ENCODE measurements around the gene MDM1. TPM values are rescaled to one million over a fixed set of nuclear protein-coding genes. Genes with fewer than 3 reads are reported as not detected.

The MDM1 gene
- total RNA-seq, 1 donor from 2014 or later, result 24.7 TPM

DNA sequence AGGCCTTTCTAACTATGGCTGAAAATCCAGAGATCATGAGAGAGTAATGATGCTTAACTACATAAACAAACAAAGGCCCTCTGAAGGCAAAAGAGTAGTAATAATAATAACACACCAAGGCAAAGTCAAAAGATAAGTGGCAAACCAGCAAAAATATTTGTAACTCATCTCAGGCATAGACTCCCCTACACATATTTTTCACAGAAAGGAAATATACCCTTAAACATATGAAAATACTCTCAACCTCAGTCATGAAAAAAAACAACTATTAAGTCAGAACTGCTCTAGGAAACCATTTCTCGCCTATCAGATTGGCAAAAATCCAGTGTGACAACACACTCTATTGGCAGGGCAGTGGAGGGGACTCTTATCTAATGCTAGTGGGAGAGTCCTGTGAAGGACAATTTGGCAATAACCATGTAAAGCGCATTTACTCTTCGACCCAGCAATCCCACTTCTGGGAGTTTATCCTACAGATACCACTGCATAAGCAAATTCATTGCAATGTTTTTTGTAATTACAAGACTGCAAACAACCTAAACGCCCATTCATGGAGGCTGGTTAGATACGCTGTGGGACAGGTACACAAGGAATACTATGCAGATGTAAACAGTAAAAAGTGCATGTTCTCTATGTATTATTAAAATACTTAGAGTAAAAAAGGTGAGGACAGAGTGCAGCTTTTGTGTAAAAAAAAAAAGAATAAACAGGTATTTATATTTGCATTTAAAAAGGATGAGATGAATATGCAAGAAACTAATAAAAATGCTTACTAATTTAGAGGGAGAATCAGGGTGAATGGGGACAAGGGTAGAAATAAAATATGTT lies 52.7 kb downstream of the MDM1 start:
- DNase-seq (ENCODE audit: low spot score), result no peak

DNA sequence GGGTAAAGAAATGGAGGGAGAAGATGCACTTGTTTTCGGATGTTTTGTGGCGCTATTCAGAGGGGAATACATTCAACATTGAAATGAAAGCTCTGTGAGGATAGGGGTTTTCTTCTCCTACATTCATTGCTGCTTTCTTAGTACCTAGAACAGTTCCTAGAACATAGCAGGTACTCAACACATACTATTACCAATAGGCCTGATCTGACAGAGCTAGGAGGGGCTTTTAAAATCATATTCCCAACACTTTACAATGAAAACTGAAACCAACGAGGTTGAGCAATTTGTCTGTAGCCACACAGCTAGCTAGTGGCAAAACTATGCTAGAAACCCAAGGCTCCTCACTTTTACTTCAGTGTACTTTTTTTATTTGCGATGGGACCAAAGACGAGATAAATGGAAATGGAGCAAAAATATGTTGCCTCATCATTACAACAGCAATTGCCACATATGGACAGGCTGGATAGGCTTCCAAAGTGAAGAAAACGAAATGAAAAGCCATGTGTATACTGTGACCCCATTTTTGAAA lies 55.7 kb downstream of the MDM1 start:
- no peak for DNase-seq (ENCODE audit: low spot score)

DNA sequence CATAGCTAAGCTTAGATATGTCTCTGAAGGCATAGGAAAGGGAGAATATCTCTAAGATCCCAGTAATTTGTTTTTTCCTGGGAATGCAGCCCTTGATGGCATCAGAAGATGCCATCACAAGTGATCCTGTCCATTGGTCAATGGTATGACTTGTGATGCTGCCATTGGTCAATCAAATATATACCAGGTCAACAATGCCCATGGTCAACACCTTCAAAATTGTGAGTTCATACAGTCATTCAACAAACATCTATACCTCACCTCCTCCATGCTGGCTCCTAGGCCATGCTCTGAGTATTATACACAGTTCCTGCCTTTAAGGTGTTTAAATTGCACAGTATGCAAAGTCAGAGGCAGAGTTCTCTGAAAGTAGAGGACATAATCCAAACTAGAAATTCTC lies 59.4 kb downstream of the MDM1 start:
- DNase-seq (ENCODE audit: low spot score), result no peak

DNA sequence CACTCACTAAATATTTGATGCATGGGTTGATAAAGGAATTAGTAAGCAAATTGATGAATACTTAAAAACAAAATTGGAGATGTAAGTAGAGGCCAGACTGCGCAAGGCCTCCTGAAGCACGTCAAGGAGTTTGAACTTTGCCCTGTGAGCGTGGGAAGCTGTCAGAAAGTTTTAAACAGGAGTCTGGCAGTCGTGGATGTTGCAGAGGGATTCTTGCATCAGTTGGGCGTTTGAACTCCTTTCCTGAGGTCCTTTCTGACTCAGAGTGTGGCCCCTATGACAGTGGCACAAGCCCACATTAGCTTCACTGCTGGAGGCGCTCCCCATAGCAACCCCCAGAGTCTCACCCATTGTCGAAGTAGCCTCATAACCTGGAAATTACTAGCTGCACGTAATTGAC lies 60.8 kb downstream of the MDM1 start:
- no peak for DNase-seq (ENCODE audit: low spot score)

DNA sequence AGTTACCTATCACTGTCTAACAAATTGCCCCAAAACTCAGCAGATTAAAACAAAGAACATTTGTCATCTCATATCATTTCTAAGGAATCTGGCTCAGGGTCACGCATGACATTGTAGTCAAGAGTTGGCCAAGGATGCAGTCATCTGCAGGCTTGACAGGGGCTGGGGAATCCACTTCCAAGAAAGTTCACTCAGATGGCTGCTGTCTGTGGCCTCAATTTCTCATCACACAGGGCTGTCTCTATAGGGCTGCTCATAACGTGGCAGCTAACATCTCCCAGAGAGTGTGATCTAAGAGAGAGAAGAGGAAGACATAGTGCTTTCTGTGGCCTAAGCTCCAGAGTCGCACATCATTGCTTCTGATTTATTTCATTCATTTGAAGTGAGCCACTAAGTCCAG lies 61.8 kb downstream of the MDM1 start:
- no peak for DNase-seq (ENCODE audit: low spot score)

DNA sequence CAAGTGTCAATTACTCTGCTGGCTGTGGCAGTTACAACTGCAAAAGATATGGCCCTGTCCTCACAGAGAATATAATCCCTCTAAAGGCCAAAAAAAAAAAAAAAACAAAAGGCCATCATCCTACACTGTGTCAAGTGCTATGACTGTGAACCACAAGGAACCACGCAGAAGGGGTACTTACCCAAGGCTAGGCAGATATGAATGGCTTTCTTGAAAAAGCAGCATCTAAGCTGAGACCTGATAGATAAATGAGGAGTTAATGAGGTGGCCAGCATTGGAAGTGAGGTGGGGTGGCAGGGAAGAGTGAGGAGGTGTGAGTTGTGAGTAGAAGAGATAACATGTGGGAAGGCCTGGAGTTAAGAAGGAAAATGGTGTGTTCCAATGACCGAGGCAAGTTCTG lies 62.4 kb downstream of the MDM1 start:
- no peak for DNase-seq (ENCODE audit: low spot score)

DNA sequence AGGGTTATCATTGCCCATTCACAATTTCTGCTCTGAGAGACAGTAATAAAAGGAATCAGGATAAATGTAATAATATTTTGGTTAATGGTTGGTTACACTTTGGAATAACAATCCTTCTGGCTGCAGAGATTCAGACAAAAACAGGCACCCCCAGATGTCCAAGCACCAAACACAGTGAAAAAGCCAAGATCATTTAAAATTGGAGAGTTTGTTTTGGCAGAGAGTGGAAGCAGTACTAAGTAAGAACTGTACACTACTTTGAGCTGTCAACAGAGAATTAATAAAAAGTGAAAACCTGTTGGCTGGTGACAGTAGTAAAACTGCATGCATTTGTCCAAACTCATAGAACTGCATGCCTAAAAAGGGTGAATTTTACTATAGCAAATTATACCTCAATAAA lies 63.2 kb downstream of the MDM1 start:
- DNase-seq (ENCODE audit: low spot score), result no peak

DNA sequence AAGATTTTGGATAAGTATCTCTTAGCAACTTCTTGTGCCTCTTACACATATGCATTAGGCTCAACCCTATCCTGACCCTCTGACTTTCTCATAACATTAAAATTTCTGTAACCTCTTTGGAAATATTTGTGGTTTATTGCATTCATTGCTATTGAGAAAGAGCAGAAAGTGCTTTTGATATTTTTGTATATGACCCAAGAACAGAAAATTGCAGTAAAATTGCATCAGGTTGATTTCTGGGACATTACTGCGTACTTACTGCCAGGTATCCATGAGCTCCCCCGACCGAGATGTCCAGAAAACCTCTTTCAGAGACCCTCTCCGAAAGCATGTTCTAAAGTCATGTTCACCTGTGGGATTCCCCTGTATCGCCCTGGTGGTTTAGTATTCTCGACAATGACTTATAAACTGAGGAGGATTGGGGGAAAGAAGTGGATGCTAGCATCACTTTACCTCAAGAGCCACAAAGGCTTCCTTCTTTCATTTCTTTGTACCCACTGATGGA lies 64.2 kb downstream of the MDM1 start:
- DNase-seq (ENCODE audit: low spot score), result no peak

DNA sequence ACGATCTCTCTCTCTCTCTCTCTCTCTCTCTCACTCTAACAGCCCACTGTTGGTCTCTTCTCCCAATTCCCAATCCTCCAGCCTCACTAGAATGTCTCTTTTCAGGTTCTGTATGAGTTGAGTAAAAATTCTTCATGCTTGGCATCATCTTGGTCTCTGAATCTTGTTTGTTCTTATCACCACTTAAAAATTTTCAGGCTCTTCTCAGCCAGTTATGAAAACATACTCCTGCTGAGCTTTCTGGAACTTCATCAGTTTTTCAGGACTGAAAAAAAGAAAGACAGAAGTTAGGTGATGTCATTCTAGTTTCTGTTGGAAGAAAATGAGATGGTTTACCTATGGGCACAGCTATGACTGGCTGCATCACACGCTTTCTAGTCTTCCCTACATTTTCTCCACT lies 67.3 kb downstream of the MDM1 start:
- no peak for DNase-seq (ENCODE audit: low spot score)

DNA sequence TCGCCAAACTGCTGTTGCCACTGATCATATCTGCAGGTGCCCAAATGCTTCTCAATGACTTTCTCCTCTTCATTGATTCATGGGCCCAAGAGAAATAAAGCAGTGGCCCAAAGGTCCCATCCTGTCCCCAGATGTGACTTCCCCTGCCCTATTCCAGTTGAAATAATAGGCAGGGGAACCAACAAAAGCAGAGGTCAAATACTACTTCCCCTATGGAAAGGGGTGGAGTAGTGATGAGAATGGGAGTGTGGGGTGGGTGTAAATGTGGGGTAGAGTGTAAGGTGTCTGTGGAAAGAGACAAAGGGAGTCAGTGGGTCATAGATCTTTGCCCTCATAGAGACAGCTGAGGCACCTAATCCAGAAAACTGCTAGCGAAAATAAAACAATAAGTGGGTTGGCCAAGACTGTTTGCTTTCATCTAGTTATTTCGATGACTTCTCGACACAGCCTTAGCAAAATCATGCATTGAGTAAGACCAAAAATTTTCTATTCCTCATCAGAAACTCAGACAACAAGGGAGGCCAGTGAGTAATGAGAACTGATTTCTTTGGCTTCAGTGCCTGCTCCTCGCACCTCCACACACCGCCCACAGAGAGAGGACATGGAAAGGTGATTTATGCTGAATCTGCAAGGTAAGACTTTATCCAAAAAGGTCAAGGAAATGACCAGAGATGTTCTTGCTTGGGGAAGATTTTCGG lies 67.9 kb downstream of the MDM1 start:
- no peak for DNase-seq (ENCODE audit: low spot score)

DNA sequence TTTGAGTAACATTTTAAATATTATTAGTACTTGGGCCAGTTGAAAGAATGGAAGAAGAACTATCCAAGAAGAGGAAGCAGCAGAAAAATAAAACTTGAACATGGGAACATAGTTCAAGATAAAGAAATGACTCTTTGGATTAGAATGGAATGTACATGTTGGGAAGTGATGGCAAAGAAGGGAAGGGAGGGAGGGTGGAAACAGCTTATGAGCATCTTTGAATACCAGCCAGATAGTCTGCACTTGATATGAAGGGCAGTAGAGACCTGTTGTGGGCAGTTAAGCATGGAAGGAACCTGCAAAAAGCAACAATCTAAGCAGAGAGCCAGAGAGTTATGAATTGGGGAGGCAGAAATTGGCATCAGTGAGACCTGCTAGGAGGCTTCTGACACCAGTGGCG lies 68.8 kb downstream of the MDM1 start:
- no peak for DNase-seq (ENCODE audit: low spot score)

DNA sequence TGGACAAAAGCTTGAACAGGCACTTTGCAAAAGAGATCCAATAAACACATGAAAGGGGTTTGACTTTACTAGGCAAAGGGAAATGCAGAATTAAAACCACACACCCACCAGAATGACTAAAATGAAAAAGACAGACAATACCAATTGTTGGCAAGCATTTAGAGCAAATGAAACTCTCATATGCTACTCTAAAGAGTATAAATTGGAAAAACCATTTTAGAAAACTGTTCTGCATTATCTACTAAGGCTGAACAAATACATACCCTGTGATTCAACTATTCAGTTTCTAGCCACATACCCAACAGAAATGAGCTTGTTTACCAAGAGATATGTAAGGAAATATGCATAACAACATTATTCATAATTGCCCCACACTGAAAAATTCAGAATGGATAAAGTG lies 70.3 kb downstream of the MDM1 start:
- no peak for DNase-seq (ENCODE audit: low spot score)

DNA sequence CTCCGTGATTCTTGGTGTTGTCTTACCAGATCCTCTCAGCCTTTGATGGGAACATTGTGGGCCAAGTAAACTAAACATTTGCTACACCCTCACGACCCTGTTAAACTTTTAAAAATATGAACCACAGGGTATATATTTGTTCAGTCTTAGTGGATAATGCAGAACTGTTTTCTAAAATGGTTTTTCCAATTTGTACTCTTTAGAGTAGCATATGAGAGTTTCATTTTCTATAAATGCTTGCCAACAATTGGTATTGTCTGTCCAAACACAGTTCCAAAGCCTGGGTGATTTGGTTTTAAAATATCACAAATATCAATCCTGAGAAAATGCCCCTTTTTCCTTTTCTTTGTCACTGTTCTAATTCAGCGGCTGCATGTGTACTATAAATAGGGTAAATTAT lies 72.0 kb downstream of the MDM1 start:
- no peak for DNase-seq (ENCODE audit: low spot score)

DNA sequence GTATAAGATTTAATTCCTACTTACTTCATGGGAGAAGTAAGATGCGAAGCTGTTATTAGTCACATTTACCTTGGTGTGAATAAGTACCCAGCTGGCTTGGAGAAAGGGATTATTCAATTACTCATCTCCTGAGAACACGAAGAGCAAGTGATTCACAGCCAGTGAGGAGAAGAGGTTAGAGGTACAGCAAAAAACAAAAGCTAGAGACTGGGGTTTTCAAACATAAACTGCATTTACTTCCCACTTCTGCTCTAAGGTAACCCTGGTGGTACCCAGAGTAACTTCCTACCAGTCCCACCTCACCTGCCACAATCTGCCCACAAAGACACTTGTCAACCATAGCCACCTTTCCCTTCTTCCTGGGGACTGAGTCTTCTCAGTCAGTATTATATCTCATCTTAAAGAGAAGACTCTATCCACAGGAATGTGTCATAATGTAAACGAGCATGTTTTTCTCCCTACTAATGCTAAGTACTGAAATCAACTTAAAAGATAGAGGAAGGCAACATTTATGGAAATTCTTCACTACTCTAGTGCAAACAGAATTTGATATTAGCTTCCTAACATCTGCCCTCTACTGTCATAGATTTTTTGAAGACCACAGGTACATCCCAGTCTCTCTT lies 72.7 kb downstream of the MDM1 start:
- no peak for DNase-seq (ENCODE audit: low spot score)

DNA sequence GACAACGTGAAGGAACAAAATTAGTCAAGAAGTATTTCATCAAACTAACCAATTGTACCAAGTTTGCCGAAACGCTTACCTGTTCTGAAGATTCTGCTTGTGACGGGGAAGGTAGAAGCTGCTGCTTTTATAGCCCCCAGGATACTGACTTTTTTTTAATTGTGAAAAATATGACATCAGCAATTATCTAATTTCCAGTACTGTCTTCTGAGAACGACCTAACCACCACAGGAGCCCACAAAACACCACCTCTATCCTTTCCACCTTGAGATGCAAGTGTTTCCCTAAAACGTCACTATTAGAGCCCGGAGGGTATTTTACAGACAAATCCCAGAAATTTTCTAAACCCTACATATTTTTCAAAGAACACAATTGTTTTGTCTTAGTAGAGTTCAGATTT lies 78.7 kb downstream of the MDM1 start, which contains the start of gene IL22:
Gene IL22, minus strand, starts transcription at position 101 of the 400 bp plus-strand sequence. CDS start 156 bp downstream, outside the sequence.
- no peak for DNase-seq (ENCODE audit: low spot score)

DNA sequence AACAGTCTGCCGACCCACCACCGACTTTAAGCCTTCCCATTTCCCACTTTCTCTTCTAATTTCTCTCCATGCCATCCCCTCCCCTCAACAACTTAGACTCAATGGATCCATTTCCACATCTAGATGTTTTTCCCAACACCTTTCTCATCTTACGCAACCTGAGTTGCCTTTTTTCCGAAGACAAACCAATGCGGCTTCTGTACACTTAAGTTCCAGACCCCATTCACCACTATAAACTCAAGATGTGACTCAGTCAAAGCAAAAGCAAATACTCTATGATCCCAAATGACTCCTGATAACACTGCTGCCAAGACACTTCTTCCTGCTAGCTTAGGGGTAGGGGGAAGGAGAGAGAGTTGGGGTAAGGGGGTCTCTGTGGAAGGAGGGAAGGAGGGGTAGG lies 80.1 kb downstream of the MDM1 start:
- no peak for DNase-seq (ENCODE audit: low spot score)

DNA sequence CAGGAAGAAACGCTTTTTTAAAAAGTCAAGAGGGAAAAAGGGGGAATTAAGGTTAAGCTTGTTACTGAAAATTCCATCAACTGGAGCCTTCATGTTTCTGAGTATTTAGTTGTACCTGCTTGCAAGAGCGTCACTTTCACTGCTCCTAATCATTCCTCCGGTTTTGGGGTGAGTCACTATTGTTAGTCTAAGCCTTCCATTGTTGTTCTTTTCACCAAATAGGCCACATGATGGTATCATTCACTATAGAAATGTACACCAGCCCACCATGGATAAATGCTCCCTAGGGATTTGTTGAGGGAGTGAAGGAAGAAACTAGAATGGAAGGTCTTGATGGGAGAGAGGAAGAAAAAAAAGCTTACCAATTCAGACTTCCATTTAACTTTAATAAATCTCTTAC lies 81.7 kb downstream of the MDM1 start:
- no peak for DNase-seq (ENCODE audit: low spot score)

DNA sequence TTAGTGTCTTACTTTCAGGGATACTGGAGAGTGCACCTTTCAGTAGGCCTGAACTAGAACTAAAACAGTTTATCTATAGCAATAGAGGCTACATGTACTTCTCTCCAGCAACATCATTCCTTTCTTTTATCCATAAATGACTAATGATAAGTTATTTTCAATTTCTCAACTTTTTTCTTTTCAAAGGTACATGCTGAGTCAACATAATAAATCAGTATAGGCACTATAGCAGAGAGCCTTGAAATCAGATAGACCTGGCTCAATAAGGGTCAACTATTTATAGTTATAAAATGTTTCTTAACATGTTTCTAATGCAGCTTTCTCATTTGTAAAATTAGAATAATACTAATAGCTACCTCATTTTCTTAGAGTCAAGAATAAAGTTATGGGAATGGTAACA lies 84.4 kb downstream of the MDM1 start:
- DNase-seq (ENCODE audit: low spot score), result no peak

DNA sequence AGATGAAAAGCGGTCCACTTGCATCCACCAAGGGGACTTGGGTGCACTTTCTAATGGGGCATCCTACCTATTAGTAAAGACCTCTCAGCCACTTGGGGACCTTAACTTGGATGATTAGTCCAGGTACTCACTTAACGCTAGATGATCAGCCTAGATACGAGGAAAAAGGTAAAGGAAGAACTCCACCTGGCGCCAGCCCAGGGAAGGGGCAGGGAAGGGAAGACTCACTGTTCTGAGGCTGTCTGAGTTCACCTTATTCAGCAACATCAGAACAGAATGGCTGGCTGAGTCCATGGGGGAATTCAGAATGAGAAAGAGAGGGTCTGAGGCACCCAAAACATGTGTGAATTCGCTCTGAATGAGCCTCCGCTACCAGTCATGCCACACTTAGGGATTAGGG lies 85.8 kb downstream of the MDM1 start:
- no peak for DNase-seq (ENCODE audit: low spot score)

DNA sequence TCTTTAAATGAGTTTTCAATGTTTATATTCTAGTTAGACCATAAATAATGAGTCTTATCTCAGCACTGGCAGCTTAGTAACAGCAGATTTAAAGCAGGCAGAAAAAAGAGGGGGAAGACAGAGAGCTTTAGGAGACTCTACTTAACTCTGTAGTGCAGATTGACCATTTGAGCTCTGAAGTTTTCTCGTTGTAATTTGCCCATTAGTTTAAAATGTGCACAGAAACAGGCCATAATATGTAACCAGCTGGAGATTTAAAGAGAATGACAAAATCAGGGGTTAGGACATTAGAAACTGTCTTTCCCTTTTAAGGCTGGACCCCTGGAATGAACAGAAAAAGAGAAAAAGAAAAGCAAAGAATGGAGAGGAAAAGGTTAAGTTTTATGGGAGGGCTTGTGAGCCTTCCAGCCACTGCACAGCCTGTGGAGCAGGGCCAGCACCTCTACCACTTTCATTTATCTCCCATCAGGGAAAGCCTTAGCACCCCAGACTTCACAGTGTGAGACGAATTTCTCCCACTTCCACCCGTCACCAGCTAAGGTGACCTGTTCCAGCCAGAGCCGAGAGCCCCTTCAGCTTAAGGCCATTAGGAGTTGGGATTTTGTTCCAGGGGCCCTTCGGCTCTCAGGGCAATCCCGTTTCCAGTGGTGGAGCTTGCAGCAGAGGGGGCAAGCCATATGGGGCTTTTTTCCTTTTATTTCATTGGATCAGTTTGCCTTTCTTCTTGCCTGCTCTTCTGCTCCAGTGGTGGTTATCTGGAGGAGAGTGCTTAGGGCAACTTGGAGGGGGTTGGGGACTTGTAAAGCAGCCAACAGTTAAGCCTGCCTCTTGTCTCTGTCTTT lies 86.8 kb downstream of the MDM1 start:
- no peak for DNase-seq (ENCODE audit: low spot score)

All from ureter (tissue), 1 donor.